GM12878 (cell line): ENCODE measurements around the gene PCDH1. TPM values are rescaled to one million over a fixed set of nuclear protein-coding genes. Genes with fewer than 3 reads are reported as not detected.

Source experiments
- ATAC-seq: fragments of 200-7000 bp; cut with Tn5 transposase; 3 replicates; pipeline ENCODE4 v1.9.1; 2020; ENCODE audit warnings: mild to moderate bottlenecking, moderate library complexity
- BruUV-seq: library from RNA; stranded (reverse); fragments of 400-500 nt; replicated peaks from 2 replicates; lab custom pipeline; 2021; lab: Mats Ljungman, UMichigan
- CTCF ChIA-PET: fragments of 300-600 bp; sonication (Branson Sonifier 250); formaldehyde crosslinking; extraction: SDS; loops from one replicate; lab custom pipeline; 2021; ENCODE audit warnings: inconsistent platforms; lab: Yijun Ruan, JAX
- POLR2A ChIA-PET: fragments of 350-600 bp; formaldehyde crosslinking; extraction: SDS; loops from one replicate; lab custom pipeline; 2021; ENCODE audit warnings: inconsistent platforms; lab: Charles Lee
- RAD21 ChIA-PET: fragments of 300-600 bp; sonication (Branson Sonifier 250); formaldehyde crosslinking; loops from one replicate; lab custom pipeline; 2023; ENCODE audit warnings: antibody characterized with exemption; ENCODE audit not compliant: unreplicated experiment; lab: Charles Lee
- SMC1A ChIA-PET: fragments of 300-600 bp; sonication (Branson Sonifier 250); formaldehyde crosslinking; loops from one replicate; lab custom pipeline; 2023; ENCODE audit not compliant: unreplicated experiment, uncharacterized antibody; lab: Charles Lee
- DNase-seq: peaks from one replicate; pipeline ENCODE4 v3.0.0-alpha.2; 2011; ENCODE audit warnings: low read depth, low spot score
- FAIRE-seq: peaks from 3 replicates; lab custom pipeline; 2011; peaks lifted over from hg19 to GRCh38; lab: Jason Lieb, UNC
- H2AFZ ChIP-seq: 2 replicates; pipeline ENCODE4 v1.6.0; 2011; ENCODE audit warnings: low read depth, low read length, control low read depth; ENCODE audit not compliant: control insufficient read depth
- H3K27ac ChIP-seq: 2 replicates; pipeline ENCODE4 v1.5.1; 2011; ENCODE audit warnings: control low read depth; ENCODE audit not compliant: control insufficient read depth, insufficient read depth
- H3K27me3 ChIP-seq, 2 experiments: replicated peaks in 1 of 2; 2 replicates each; pipeline versions ENCODE4 v1.6.0 to v1.6.1; 2011; ENCODE audit warnings: low read length in 1 of 2; ENCODE audit not compliant: control insufficient read depth in 2 of 2, insufficient read depth in 2 of 2
- H3K36me3 ChIP-seq, 2 experiments: 2 replicates each; pipeline ENCODE4 v1.5.1; 2011; ENCODE audit warnings: low read length in 1 of 2; ENCODE audit not compliant: control insufficient read depth in 2 of 2, insufficient read depth in 2 of 2
- H3K4me1 ChIP-seq: 2 replicates; pipeline ENCODE4 v1.6.1; 2011; ENCODE audit warnings: mild to moderate bottlenecking, low read length, moderate library complexity, mixed read lengths; ENCODE audit not compliant: control insufficient read depth, insufficient read depth
- H3K4me2 ChIP-seq: 2 replicates; pipeline ENCODE4 v1.6.0; 2011; ENCODE audit warnings: control low read depth; ENCODE audit not compliant: control insufficient read depth, insufficient read depth
- H3K4me3 ChIP-seq: fragments of 200-600 bp; sonication (generic); 2 replicates; pipeline ENCODE4 v1.5.1; 2016
- H3K79me2 ChIP-seq: 2 replicates; pipeline ENCODE4 v1.6.0; 2011; ENCODE audit warnings: low read length; ENCODE audit not compliant: control insufficient read depth, insufficient read depth
- H3K9ac ChIP-seq: 2 replicates; pipeline ENCODE4 v1.8.0; 2011; ENCODE audit warnings: low read length, control low read depth, mixed read lengths; ENCODE audit not compliant: control insufficient read depth, insufficient read depth
- H3K9me3 ChIP-seq: replicated peaks from 3 replicates; pipeline ENCODE4 v1.5.1; 2011; ENCODE audit warnings: mild to moderate bottlenecking, low read length; ENCODE audit not compliant: control insufficient read depth, insufficient read depth
- H4K20me1 ChIP-seq: 2 replicates; pipeline ENCODE4 v1.6.0; 2011; ENCODE audit not compliant: control insufficient read depth, insufficient read depth
- CTCF ChIP-seq, 3 experiments: IDR thresholded peaks in 2 of 3; conservative IDR thresholded peaks in 1 of 3; 2 replicates each; pipeline ENCODE4 v1.5.1; 2011; ENCODE audit warnings: low read depth in 3 of 3, low read length in 3 of 3, mild to moderate bottlenecking in 3 of 3, control low read depth in 2 of 3, moderate library complexity in 2 of 3, inconsistent platforms in 1 of 3, mixed read lengths in 1 of 3; ENCODE audit not compliant: control insufficient read depth in 2 of 3, insufficient read depth in 1 of 3; ENCODE audit errors: extremely low read depth in 1 of 3
- KAT2A ChIP-seq: conservative IDR thresholded peaks from 2 replicates; pipeline ENCODE4 v1.6.1; 2011; ENCODE audit warnings: low read depth, low read length; ENCODE audit not compliant: control insufficient read depth
- MTA2 ChIP-seq: fragments of 450-650 bp; IDR thresholded peaks from 2 replicates; pipeline ENCODE4 v1.6.1; 2016; ENCODE audit warnings: low read depth, mild to moderate bottlenecking, moderate library complexity
- POU2F2 ChIP-seq: IDR thresholded peaks from 3 replicates; pipeline ENCODE4 v1.6.1; 2011; ENCODE audit warnings: low read depth, mild to moderate bottlenecking, low read length, borderline replicate concordance
- SPI1 ChIP-seq: IDR thresholded peaks from 2 replicates; pipeline ENCODE4 v1.6.1; 2011; ENCODE audit warnings: low read depth, mild to moderate bottlenecking, low read length, moderate library complexity, borderline replicate concordance; ENCODE audit not compliant: insufficient read depth
- ZNF24 ChIP-seq: fragments of 450-650 bp; IDR thresholded peaks from 2 replicates; pipeline ENCODE4 v1.6.1; 2017; ENCODE audit warnings: antibody characterized with exemption, mild to moderate bottlenecking
- WGBS: methylation state at CpG from one replicate; pipeline ENCODE4 v1.1.6; 2016; ENCODE audit warnings: low lambda C conversion rate; ENCODE audit not compliant: insufficient replicate concordance, insufficient coverage; ENCODE audit errors: missing lambda C conversion rate; 5-methylcytosine and 5-hydroxymethylcytosine counted together
- in situ Hi-C: fragments of 300-500 bp; cut with MboI; formaldehyde crosslinking; loops from 9 replicates; pipeline ENCODE4 v1.14.3; 2018; ENCODE audit warnings: mixed read lengths
- intact Hi-C: fragments of 100-400 bp; cut with micrococcal nuclease; formaldehyde crosslinking; loops from one replicate; pipeline ENCODE4 v1.14.2; 2022; ENCODE audit not compliant: unreplicated experiment
- polyA plus RNA-seq, 11 experiments: library from polyadenylated mRNA; depleted of rRNA in 4 of 11; unstranded in 6 of 11; stranded (reverse) in 5 of 11; fragments of >200 nt; fragmentation: Nextera tagmentation in 4 of 11; fragmentation: Illumina TruSeq in 1 of 11; extraction: Ambion mirVana in 4 of 11; extraction: Trizol in 1 of 11; gene quantifications; 1 replicate in 1 of 11; 2 replicates in 10 of 11; pipeline versions ENCODE4 v1.2.1 to v1.2.3, GENCODE V29; 2011 to 2016; ENCODE audit warnings: inconsistent platforms in 2 of 11, missing spikeins in 2 of 11, low read depth in 1 of 11
- total RNA-seq, 4 experiments: library from RNA; depleted of rRNA in 3 of 4; stranded (reverse); fragments of >200 nt in 3 of 4; fragmentation: Illumina TruSeq in 1 of 4; extraction: Trizol in 1 of 4; gene quantifications; 2 replicates each; pipeline versions ENCODE4 v1.2.1 to v1.2.3, GENCODE V29; 2013 to 2021

The PCDH1 gene
- total and polyA plus RNA-seq, 10 of the 15 experiments (the other 5 are each of a cell fraction or from before 2014, with no cell fraction given) = 0.07 to 0.36 (median 0.16) TPM; not detected in 7

DNA sequence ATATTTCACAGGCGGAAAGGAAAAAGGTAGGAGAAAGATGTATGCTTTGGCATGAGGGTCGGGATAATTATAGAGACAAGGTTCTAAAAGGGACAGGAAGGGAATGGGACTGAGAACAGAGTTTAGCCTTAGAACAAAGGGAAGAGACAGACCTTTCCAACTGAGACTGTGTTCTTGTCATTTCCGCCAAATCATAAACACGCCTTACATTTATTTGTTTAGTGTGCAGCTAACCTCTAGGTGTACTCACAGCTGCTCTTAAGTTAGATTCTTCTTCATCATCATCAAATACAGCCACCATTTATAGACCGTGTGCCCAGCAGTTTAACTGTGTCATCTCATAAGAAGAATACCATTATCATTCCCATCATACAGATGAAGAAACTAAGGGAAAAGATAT, 39.5 kb upstream of the PCDH1 start:
- ChIA-PET POLR2A (no interaction called here), SMC1A (interaction anchor here (1.0 to 1.1 kb wide), 2 partner anchors 38 to 226 kb away, joined by 3 read pairs; no protein-coding TSS in a partner anchor), CTCF (interaction anchor here (1.0 to 3.8 kb wide), 3 partner anchors 43 to 226 kb away, joined by 4 to 16 read pairs (median 5); no protein-coding TSS in a partner anchor), RAD21 (interaction anchor here (1.0 kb wide), 1 partner anchor 37 kb away, joined by 3 read pairs; no protein-coding TSS in a partner anchor)
- FAIRE-seq (no peak), DNase-seq (no peak), ATAC-seq (no peak)
- intact Hi-C loops = no loop called here
- no peak overlapping the region for H3K4me2 ChIP-seq
- no TSS peak for BruUV-seq
- in situ Hi-C loops = no loop called here
- H3K9ac ChIP-seq = no peak overlapping the region
- H2AFZ ChIP-seq = no peak overlapping the region
- no peak overlapping the region for H3K4me3 ChIP-seq
- peaks cover 23% of the 10 kb centered on the region for H3K4me1 ChIP-seq
- TF ChIP-seq MTA2 (no peak), KAT2A (no peak)
- H3K27ac ChIP-seq = no peak overlapping the region
- H4K20me1 ChIP-seq = no peaks in the 10 kb centered on the region
- 97% methylated on average over 5 of the region's 5 CpGs for WGBS
- H3K79me2 ChIP-seq = no peaks in the 10 kb centered on the region
- no peaks in the 10 kb centered on the region; the same call in 2 of the 3 replicates for H3K9me3 ChIP-seq
- peaks cover 0 to 4% of the 10 kb centered on the region in 2 experiments; a peak in 1 of 4 replicates for H3K27me3 ChIP-seq
- no peaks in the 10 kb centered on the region for H3K36me3 ChIP-seq

DNA sequence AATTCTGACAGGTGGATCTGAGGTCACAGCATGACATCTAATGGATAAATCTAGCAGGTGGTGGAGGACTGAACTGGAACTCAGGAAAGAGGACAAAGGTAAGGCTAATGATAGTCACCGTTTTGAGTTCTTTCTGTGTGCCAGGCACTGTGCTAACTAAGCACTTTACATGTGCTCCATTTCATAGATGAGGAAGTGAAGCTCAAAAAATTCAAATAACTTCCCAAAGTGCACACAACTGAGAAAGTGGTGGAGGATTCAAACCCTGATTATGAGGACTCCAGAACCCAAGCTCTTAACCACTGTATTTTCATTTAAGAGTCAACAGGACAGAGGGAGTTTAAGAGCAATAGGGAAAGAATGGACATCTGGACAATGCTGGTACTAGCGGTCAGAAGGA, 38.3 kb upstream of the PCDH1 start:
- ATAC-seq = peak; percentile 22
- H3K9ac ChIP-seq = no peak overlapping the region

More for the DNA sequence above, 38.3 kb upstream of the PCDH1 start:
- RAD21 ChIA-PET = interaction anchor here (1.2 to 1.8 kb wide), 4 partner anchors 35 to 225 kb away, joined by 3 to 7 read pairs (median 4); partner anchors contain the start of gene RNF14
- FAIRE-seq = peak; percentile 27
- no TSS peak for BruUV-seq
- no peaks in the 10 kb centered on the region; the same call in 2 of the 3 replicates for H3K9me3 ChIP-seq
- peaks cover 0 to 4% of the 10 kb centered on the region in 2 experiments; a peak in 1 of 4 replicates for H3K27me3 ChIP-seq
- H2AFZ ChIP-seq = peak overlapping the region; percentile 45
- no peaks in the 10 kb centered on the region for H3K79me2 ChIP-seq
- no peak for DNase-seq
- H3K4me2 ChIP-seq = peak overlapping the region; percentile 61; the same call in 1 of the 2 replicates
- CTCF ChIA-PET = interaction anchor here (0.9 to 3.8 kb wide), 7 partner anchors 27 to 252 kb away, joined by 3 to 16 read pairs (median 4); no protein-coding TSS in a partner anchor
- TF ChIP-seq CTCF (IDR thresholded peaks at IDR 0.05 in 2 of 3, conservative IDR thresholded peaks at IDR 0.05 in 1 of 3; ENCODE audit: control insufficient read depth in 2 of 3, extremely low read depth in 1 of 3, insufficient read depth in 1 of 3, low read depth in 3 of 3, low read length in 3 of 3) = no peak
- TF ChIP-seq SPI1 = peak; percentile 53
- TF ChIP-seq ZNF24 = no peak
- no peak for TF ChIP-seq POU2F2
- in situ Hi-C loops (no loop called here), intact Hi-C loops (no loop called here)
- no peaks in the 10 kb centered on the region for H4K20me1 ChIP-seq
- POLR2A ChIA-PET = no interaction called here
- H3K4me1 ChIP-seq = peaks cover 23% of the 10 kb centered on the region
- SMC1A ChIA-PET = interaction anchor here (1.0 to 1.4 kb wide), 7 partner anchors 27 to 225 kb away, joined by 3 to 4 read pairs (median 3); partner anchors contain the start of gene RNF14
- no peak overlapping the region for H3K27ac ChIP-seq
- WGBS = 5% methylated on average over 2 of the region's 2 CpGs
- H3K36me3 ChIP-seq = no peaks in the 10 kb centered on the region
- no peak overlapping the region; the same call in 1 of the 2 replicates for H3K4me3 ChIP-seq
